NOMO-1 treated with dmso at 0.1 percent for 144 hours (cell line): Measurements from ENCODE around the gene MAP3K15.
"Not testable (repeated sequence)": the region's sequence is repeated elsewhere in the genome, so short reads cannot be mapped to it uniquely, and the experiment has no call there.

Experiments used
- DNase-seq: peaks from one replicate; lab custom pipeline; 2025; ENCODE audit not compliant: unreplicated experiment; lab: John Stamatoyannopoulos, UW

Gene MAP3K15

GRCh38 chrX:19535476-19535875, 20.2 kb upstream of the MAP3K15 start:
- DNase-seq = no peak

DNA sequence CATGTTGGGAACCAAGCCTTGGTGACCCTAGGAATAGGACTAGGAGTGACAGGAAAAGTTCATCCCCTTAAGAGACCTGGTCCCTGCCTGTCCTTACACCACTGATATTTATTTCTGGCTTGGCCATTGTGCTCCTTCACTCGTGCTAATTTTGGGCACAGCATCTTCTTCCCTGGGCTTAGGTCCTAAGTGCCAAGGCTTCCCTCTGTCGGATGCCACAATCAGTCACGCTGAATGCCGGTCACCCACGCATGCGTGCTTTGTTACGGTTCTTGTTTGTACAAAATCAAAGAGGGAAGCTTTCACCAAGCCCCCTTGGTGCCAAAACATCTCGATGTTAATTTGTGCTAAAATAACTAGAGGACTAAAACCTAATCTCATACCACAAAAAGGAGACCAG, 17.4 kb upstream of the MAP3K15 start:
- no peak for DNase-seq

GRCh38 chrX:19517965-19518364, 2.7 kb upstream of the MAP3K15 start:
- no peak for DNase-seq

- DNase-seq = no peak
These were observed 352 bp upstream of the MAP3K15 start for GRCh38 chrX:19515615-19516105.

- no peak for DNase-seq
These were observed 1.9 kb downstream of the MAP3K15 start for GRCh38 chrX:19513383-19513782.

- no peak for DNase-seq
These were observed 2.3 kb downstream of the MAP3K15 start for GRCh38 chrX:19512961-19513360.

- DNase-seq = no peak
These were observed 2.9 kb downstream of the MAP3K15 start for GRCh38 chrX:19512359-19512758.

GRCh38 chrX:19511796-19512195, 3.5 kb downstream of the MAP3K15 start:
- not testable (repeated sequence) for DNase-seq

DNA sequence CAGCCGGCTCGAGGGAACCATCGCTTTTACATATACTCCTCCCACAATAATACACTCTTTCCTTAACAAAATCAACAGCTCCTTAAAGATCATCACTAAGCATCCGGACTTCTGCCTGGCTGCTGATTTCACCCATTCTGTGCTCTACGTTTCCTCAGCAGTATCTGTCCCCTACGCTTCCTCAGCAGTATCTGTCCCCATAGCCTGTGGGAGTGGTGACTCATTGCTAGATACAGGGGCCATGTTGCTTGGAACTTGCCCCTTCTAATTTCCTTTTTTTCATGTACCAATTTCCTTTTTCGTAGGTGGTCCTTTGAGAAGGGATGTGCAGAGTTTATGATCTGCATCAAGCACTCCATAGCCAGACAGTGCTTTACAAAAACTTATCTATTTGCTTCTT, 18.6 kb downstream of the MAP3K15 start:
- DNase-seq = no peak

GRCh38 chrX:19487520-19488200, 27.6 kb downstream of the MAP3K15 start:
- DNase-seq = no peak

DNA sequence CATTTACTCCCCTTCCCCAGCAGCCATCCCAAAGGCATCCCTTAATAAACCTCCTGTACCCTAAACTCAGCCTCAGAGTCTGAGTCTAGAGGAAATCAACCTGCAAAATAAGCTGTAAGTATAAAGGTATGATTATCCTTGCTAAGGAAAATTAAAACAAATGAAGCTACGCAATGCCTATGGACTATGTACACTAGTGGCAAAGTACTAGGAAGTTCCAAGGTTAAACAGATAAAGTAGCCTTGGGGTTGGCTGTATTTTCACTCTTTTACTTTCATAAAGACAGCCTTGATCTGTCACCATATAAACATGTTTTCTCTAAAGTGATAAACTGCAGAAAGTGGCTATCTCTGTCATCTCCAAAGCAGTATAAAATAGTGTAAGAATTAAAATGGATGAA, 35.9 kb downstream of the MAP3K15 start:
- DNase-seq = no peak

- DNase-seq = not testable (repeated sequence)
These were observed 46.9 kb downstream of the MAP3K15 start for GRCh38 chrX:19468383-19468782.

DNA sequence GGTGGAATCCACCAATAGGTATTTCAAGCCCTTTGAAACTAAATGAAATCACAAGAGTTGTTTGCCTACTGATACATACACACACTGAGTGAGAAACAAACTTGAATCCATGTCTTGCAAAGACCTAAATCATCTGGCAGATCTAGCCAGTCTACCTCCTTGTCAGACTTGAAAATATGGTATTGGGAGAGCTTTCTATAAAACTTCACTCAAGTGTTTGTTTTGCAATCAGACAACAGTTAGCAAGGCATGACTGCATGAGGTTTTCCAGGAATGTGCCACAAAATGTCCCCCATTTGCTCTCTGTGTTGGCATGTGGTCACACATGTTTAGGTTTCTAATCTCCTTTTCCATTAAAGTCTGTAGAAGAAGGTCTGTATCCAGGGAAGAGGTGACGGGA, 52.4 kb downstream of the MAP3K15 start:
- DNase-seq = no peak

- no peak for DNase-seq
These were observed 53.1 kb downstream of the MAP3K15 start for GRCh38 chrX:19462231-19462630.

GRCh38 chrX:19457662-19458061, 57.6 kb downstream of the MAP3K15 start:
- DNase-seq = no peak

DNA sequence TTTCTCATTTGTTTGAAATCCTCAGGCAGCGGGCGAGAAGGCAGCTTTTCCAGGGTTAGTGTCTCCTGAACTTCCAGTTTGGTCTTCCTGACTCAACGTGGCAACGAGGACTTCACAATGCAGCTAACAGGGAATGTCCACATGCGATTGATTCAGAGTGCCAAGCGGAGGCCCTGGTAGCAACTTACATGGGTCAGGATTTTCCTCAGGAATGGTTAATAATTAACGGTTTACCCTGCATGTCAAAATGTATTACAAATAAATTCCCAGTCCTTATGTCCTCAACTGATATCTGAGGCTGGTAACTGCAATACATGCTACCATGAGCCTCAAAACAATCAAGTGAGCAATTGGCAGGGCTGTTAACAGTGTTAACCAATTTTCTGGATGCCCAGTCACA, 67.2 kb downstream of the MAP3K15 start:
- no peak for DNase-seq

DNA sequence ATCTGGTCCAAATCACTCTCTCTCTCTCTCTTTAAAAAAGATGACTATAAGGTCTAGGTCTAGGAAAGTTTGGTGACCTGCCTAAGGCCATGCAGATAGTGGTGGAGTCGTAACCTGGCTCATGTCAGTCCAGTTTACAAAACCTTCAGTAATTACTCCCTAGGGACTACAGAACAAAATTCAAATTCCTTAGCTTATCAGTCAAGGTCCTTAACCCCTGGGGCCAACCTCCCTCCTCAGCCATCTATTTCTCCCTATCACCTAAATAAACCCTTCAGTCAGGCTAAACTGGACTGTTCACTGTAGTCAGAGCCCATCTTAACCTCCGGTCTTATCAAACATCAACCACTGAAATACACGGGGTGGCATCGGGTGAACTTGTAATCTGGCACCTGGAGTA, 68.9 kb downstream of the MAP3K15 start:
- no peak for DNase-seq

DNA sequence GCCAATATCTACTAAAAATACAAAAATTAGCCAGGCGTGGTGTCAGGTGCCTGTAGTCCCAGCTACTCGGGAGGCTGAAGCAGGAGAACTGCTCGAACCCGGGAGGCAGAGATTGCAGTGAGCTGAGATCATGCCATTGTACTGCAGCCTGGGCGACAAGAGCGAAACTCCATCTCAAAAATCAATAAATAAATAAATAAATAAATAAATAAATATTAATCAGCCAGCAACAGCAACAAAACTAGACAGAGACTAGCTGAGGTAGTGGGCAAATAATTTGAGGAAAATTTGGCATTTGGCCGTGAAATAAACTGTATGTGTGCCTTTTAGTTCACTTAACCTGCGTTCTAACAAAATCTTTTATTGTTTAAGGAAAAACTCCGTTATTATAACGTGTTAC, 69.5 kb downstream of the MAP3K15 start:
- not testable (repeated sequence) for DNase-seq

- DNase-seq = no peak
These were observed 71.3 kb downstream of the MAP3K15 start for GRCh38 chrX:19443869-19444526.

DNA sequence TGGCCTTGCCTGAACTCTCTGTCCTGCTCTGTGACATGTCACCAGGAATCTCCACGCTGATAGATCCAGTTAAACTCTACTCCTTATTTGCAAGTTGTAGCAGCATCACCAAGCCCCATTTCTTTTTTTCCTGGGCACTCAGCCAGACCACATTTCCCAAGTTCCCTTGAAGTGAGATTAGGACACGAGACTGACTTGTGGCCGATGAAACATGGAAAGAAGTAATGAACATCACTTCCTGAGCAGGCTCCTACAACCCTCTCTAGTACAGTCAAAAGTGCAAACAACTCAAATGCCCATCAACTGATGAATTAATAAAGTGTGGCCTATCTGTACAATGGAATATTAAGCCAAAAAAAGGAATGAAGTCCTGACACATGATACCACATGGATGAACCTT, 74.6 kb downstream of the MAP3K15 start:
- DNase-seq = no peak

GRCh38 chrX:19422661-19423060, 92.6 kb downstream of the MAP3K15 start:
- not testable (repeated sequence) for DNase-seq

DNA sequence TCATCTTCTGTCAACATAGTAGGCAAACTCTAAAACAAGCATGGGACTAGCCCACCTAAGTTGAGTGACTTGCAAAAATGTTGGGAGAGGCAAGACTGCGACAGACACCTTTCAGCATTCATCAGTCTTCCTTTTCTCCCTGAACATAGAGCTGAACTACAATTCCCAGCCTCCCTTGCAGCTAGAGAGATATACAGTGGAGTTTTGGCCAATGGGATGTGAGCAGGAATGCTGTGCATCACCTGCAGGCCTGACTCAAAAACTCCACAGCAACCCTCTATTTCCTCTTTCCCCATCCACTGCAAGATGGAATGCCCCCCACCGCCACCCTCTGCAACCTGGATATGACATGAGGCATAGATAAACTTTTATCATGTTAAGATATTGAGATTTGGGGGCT, 105.0 kb downstream of the MAP3K15 start:
- no peak for DNase-seq

DNA sequence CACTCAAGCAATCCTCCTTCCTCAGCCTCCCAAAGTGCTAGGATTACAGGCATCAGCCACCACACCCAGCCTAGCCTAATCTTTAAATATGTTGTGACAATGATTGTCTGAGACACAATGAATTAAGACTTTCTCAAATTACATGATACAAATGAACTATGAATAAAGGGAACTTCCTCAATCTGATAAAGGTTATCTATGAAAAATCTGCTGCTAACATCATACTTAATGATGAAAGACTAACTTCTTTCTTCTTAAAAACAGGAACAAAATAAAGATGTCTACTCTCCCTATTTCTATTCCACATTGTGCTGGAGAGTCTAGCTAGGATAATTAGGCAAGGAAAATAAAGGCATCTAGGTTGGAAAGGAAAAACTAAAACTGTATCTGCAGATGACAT, 111.6 kb downstream of the MAP3K15 start:
- no peak for DNase-seq
